CD4-positive, alpha-beta T cell treated with Interleukin-6 for 4 hours (primary cell): ENCODE results near the gene CLIP2.
"Not testable (repeated sequence)": the region's sequence is repeated elsewhere in the genome, so short reads cannot be mapped to it uniquely, and the experiment has no call there.

Experiments used
- DNase-seq: peaks from one replicate; pipeline ENCODE4 v3.0.0-alpha.2; 2020; ENCODE audit warnings: mixed read lengths

CLIP2 gene

GRCh38 chr7:74407958-74408357 lies 118.8 kb downstream of the CLIP2 start:
- DNase-seq = no peak

DNA sequence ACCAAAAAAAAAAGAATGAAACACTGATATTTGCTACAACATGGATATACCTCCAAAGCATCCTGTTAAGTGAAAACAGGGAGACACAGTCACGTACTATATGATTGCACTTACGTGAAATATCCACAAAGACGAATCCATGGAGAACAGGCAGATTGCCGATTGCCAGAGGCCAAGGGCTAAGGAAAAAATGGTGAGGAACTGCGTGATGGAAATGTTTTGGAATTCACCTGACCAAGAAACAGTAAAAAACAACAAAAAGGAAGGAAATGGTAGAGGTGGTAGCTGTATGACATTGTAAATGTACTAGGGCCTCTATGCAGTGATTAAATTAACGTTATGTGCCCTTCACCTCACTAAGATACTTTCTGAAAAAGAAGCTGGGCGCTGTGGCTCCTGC lies 120.4 kb downstream of the CLIP2 start:
- no peak for DNase-seq

DNA sequence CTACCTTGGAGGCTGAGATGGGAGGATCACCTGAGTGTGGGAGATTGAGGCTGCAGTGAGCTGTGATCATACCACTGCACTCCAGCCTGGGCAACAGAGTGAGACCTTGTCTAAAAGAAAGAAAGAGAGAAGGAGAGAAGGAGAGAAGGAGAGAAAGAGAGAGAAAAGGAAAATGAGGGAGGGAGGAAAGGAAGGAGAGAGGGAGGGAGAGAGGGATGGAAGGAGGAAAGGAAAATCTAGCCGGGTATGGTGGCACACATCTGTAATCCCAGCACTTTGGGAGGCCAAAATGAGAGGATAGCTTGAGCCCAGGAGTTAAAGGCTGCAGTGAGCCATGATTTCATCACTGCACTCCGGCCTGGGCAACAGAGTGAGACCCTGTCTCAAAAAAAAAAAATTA lies 121.6 kb downstream of the CLIP2 start:
- DNase-seq = no peak

- not testable (repeated sequence) for DNase-seq
Observed at GRCh38 chr7:74411571-74411970, 122.4 kb downstream of the CLIP2 start.

DNA sequence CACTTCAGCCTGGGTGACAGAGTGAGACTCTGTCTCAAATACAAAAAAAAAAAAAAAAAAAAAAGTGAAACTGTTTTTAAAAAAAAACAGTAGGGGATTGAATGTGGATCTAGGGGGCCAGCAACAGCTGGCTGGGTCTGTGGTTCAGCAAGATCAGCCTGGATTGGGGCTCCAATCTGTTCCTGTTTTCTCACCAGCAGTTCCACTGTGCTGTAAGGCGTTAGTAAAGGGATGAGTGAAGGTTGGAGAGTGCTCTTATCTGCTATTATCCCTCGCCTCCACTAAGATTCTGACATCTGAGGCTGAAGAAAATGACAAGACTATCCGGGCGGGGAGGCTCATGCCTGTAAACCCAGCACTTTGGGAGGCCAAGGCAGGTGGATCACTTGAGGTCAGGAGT lies 122.8 kb downstream of the CLIP2 start:
- DNase-seq = no peak

DNA sequence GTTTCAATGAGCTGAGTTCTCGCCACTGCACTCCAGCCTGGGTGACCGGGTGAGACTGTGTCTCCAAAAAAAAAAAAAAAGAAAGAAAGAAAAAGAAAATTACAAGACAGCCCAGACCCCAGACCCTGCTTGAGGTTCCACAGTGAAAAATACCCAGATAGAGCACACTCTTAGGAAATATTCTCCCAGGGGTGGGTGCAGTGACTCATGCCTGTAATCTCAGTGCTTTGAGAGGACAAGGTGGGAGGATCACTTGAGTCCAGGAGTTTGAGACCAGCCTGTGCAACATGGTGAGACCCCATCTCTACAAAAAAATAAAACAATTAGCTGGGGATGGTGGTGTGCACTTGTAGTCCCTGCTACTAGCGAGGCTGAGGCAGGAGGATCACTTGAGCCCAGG lies 123.4 kb downstream of the CLIP2 start:
- DNase-seq = no peak

GRCh38 chr7:74414595-74415333 lies 125.6 kb downstream of the CLIP2 start:
- DNase-seq = not testable (repeated sequence)

- DNase-seq = peak; percentile 67
Observed at GRCh38 chr7:74417419-74417971, 128.3 kb downstream of the CLIP2 start.

DNA sequence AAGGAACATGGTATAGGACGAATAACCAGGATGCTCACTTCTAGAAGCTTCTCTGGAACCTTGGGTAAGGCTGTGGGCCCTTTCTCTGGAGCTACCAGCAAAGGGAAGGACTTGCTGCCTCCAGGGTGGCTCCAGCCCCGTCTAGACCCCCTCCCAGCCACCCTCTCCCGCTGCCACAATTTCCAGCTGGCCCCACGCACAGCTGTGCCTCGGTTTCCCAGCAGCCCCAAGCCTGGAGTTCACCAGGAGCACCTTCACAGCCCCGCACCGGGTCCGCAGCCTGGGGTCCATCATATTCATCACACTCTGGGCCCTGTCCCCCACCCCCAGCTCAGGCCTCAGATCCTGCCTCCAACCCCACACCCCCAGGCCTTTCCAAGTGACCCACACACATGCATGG lies 128.9 kb downstream of the CLIP2 start:
- DNase-seq = no peak

DNA sequence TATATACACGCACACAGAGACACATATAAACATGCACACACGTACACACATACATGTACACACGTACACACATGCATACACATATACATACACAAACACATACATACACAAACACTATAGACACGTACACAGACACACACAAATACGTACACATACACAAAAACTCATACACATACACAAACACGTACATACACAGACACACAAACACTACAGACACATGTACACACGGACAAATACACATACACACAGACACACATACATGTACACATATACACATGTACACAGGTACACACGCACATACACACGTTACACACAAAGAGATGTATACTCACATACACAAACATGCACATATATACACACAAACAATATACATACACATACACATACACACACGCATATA lies 129.3 kb downstream of the CLIP2 start:
- DNase-seq = no peak

- not testable (repeated sequence) for DNase-seq
Observed at GRCh38 chr7:74419232-74419631, 130.0 kb downstream of the CLIP2 start.

DNA sequence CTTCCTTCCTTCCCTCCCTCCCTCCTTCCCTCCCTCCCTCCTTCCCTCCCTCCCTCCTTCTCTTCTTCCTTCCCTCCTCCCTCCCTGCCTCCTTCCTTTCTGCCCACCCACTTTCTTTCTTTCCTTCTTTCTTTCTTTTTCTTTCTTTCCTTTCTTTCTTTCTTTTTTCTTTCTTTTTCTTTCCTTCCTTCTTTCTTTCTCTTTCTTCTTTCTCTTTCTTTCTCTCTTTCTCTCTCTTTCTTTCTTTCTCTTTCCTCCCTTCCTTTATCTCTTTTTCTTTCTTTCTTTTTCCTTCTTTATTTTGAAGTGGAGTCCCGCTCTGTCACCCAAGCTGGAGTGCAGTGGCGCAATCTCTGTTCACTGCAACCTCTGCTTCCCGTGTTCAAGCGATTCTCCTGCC lies 130.8 kb downstream of the CLIP2 start:
- no peak for DNase-seq

- DNase-seq = no peak
Observed at GRCh38 chr7:74424291-74424880, 135.2 kb downstream of the CLIP2 start.

DNA sequence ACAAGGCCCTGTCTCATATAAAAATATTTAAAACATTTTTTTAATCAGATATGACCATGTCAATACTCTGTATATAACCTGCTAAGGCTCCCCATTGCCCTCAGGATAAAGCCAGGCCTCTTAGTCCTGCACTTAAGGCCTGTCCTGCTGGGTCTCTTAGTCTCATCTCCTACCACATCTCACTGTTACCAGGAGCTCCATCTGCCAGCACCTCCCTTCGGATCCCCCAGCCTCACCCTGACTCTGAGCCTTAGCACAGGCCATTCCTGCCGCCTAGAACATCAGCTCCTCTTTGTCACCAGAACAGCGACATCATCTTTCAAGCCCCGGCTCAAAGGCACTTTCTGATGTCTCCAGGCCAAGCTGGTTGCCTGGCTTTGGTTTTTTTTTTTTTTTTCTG lies 138.8 kb downstream of the CLIP2 start:
- DNase-seq = no peak

- no peak for DNase-seq
Observed at GRCh38 chr7:74429153-74429747, 140.0 kb downstream of the CLIP2 start.

DNA sequence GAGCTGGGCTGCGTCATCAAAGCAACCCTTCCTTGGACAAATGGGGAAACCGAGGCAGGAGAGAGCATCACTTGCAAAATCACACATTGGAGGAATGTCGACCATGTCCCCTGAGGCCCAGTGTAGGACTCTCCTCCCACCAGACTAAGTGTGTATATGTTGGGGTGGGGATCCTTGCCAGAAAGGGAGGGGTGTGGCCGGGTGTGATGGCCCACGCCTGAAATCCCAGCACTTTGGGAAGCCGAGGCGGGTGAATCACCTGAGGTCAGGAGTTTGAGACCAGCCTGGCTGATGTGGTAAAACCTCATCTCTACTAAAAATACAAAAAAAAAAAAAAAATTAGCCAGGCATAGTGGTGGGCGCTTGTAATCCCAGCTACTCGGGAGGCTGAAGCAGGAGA lies 141.2 kb downstream of the CLIP2 start:
- not testable (repeated sequence) for DNase-seq

GRCh38 chr7:74430961-74431466 lies 141.8 kb downstream of the CLIP2 start:
- no peak for DNase-seq

- DNase-seq = not testable (repeated sequence)
Observed at GRCh38 chr7:74437291-74437571, 148.0 kb downstream of the CLIP2 start.

DNA sequence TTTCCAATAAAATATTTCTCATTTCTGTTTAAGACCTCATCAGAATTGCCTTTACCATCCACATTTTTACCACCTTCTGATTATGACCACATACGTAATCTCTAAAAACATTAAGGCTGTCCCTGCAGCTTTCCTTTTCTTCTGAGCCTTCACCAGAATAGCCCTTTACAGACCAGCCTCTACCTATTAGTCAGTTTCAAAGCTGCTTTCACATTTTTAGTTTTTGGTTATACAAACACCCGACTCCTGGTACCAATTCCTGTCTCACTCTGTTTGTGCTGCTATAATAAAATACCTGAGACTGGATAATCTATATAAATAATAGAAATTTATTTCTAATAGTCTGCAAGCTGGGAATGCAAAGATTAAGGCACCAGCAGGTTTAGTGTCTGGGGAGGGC lies 149.1 kb downstream of the CLIP2 start:
- no peak for DNase-seq

DNA sequence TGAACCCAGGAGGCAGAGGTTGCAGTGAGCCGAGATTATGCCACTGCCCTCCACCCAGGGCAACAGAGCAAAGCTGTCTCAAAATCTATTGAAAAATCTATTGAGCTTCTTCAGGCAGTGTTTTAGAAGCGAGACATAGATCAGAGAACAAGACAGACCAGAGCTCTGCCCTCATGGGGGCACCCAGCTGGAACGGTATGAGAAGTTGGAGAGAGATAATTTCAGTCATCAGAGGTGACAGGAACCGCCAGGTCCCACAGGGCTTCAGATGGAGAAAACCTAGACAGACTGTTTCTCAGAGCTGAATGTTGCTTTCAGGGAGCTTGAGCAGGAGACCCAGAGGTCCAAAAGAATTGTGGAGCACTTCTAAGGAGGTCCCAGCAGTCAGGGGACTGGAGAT lies 150.3 kb downstream of the CLIP2 start:
- no peak for DNase-seq

- DNase-seq = not testable (repeated sequence)
Observed at GRCh38 chr7:74440143-74440542, 150.9 kb downstream of the CLIP2 start.

DNA sequence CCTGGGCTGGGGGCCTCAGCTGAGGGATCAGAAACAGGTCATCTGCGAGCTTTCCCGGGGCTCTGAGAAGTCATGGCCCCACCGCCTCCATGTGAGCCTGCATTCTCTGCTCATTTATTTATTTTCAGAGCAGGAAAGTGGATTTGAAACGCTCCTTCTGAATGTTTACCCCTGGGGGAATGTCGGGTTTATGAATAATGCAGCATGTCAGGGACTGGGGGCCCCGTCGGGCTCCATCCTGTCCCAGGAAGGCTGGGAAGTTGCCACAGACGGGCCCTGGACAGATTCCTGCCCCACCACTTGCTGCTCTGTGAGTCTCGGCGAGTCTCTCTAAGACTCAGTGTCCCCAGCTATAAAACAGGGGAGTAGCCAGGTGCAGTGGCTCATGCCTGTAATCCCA lies 152.6 kb downstream of the CLIP2 start:
- no peak for DNase-seq

- DNase-seq = no peak
Observed at GRCh38 chr7:74443543-74444247, 154.5 kb downstream of the CLIP2 start.
